ENCODE measurements around the gene OR51E1. TPM values are rescaled to one million over a fixed set of nuclear protein-coding genes. Genes with fewer than 3 reads are reported as not detected.

OR51E1 gene
- total and polyA plus RNA-seq, 2 donors (not counting 3 experiments of a cell fraction or from before 2014, with no cell fraction given) = not detected

- Histone ChIP-seq H3K79me2 (ENCODE audit: control insufficient read depth, insufficient read depth, low read length) (no peaks in the 10 kb centered on the region), H3K9me3 (replicated peaks; ENCODE audit: control insufficient read depth, insufficient read depth, low read length) (no peaks in the 10 kb centered on the region), H3K9ac (replicated peaks; ENCODE audit: extremely low read depth, insufficient read depth, low read length) (no peak overlapping the region), H2AFZ (ENCODE audit: low read depth, low read length) (no peak overlapping the region), H3K4me1 (ENCODE audit: control insufficient read depth, extremely low read depth, insufficient read depth, low read length) (no peaks in the 10 kb centered on the region), H3K36me3 (ENCODE audit: control insufficient read depth in 2 of 2, extremely low read depth in 1 of 2, insufficient read depth in 2 of 2, low read length in 2 of 2) (no peaks in the 10 kb centered on the region), H3K4me2 (ENCODE audit: insufficient read depth, low read length) (no peak overlapping the region), H4K20me1 (replicated peaks; ENCODE audit: control insufficient read depth, extremely low read depth, insufficient read depth, low read length) (no peaks in the 10 kb centered on the region), H3K9me1 (replicated peaks; ENCODE audit: control insufficient read depth, extremely low read depth, insufficient read depth, low read length) (no peaks in the 10 kb centered on the region), H3K4me3 (replicated peaks in 1 of 3; ENCODE audit: insufficient read depth in 1 of 3, low read depth in 1 of 3, low read length in 3 of 3) (no peak overlapping the region), H3K27ac (ENCODE audit: insufficient read depth, low read depth, low read length) (no peak overlapping the region), H3K27me3 (ENCODE audit: control insufficient read depth in 2 of 2, insufficient read depth in 2 of 2, low read length in 2 of 2) (peaks cover 0 to 4% of the 10 kb centered on the region in 2 experiments)
- TF ChIP-seq POLR2A (IDR thresholded peaks at IDR 0.05; ENCODE audit: low read depth, low read length) (no peak), FOS (IDR thresholded peaks at IDR 0.05; ENCODE audit: borderline replicate concordance, insufficient read depth, low read length) (no peak), EZH2 (IDR thresholded peaks at IDR 0.05; ENCODE audit: borderline replicate concordance, low read depth, low read length, severe bottlenecking) (no peak), JUN (IDR thresholded peaks at IDR 0.05; ENCODE audit: borderline replicate concordance, insufficient read depth, insufficient read length, low read depth) (no peak), MYC (IDR thresholded peaks at IDR 0.05; ENCODE audit: low read depth, low read length) (no peak), GATA2 (IDR thresholded peaks at IDR 0.05; ENCODE audit: insufficient read depth, insufficient read length, low read depth, low read length) (no peak), POLR2AphosphoS5 (IDR thresholded peaks at IDR 0.05; ENCODE audit: insufficient read depth, low read depth, low read length) (no peak)
- TF ChIP-seq, protein P1, sequence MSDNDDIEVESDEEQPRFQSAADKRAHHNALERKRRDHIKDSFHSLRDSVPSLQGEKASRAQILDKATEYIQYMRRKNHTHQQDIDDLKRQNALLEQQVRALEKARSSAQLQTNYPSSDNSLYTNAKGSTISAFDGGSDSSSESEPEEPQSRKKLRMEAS (IDR thresholded peaks at IDR 0.05; ENCODE audit: insufficient read depth, insufficient read length) = no peak
- TF ChIP-seq, protein P2, sequence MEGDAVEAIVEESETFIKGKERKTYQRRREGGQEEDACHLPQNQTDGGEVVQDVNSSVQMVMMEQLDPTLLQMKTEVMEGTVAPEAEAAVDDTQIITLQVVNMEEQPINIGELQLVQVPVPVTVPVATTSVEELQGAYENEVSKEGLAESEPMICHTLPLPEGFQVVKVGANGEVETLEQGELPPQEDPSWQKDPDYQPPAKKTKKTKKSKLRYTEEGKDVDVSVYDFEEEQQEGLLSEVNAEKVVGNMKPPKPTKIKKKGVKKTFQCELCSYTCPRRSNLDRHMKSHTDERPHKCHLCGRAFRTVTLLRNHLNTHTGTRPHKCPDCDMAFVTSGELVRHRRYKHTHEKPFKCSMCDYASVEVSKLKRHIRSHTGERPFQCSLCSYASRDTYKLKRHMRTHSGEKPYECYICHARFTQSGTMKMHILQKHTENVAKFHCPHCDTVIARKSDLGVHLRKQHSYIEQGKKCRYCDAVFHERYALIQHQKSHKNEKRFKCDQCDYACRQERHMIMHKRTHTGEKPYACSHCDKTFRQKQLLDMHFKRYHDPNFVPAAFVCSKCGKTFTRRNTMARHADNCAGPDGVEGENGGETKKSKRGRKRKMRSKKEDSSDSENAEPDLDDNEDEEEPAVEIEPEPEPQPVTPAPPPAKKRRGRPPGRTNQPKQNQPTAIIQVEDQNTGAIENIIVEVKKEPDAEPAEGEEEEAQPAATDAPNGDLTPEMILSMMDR (IDR thresholded peaks at IDR 0.05; ENCODE audit: extremely low read depth in 1 of 2, insufficient read depth in 1 of 2, low read depth in 1 of 2, low read length in 2 of 2) = no peak
- intact Hi-C loops (cut with micrococcal nuclease) (no loop called here), dilution Hi-C loops (cut with MboI; ENCODE audit: extremely low pct_ligation_motif_present, low sequenced_read_pairs) (no loop called here)
- no TSS peak for BruUV-seq (replicated peaks)
- DNase-seq (ENCODE audit: low read depth, low spot score) (no peak), FAIRE-seq (no peak)
- ChIA-PET POLR2A (no interaction called here), CTCF (no interaction called here)
These were observed 24.3 kb upstream of the OR51E1 start for GRCh38 chr11:4619514-4619913.

Data from endothelial cell of umbilical vein (primary cell).